Trophoblast cell (in vitro differentiated cells and primary cell): Measurements from ENCODE around the gene CTU2.

Experiments used
- DNase-seq, 2 donors: peaks; one replicate each; pipeline ENCODE4 v3.0.0-alpha.2; 2016
- H2AFZ ChIP-seq: 2 replicates; pipeline ENCODE4 v1.6.1; 2013; ENCODE audit warnings: low read length, moderate library complexity, mild to moderate bottlenecking; ENCODE audit not compliant: insufficient read depth, poor library complexity
- H2AK5ac ChIP-seq: 2 replicates; pipeline ENCODE4 v1.6.1; 2013; ENCODE audit warnings: mild to moderate bottlenecking, low read length
- H2BK120ac ChIP-seq: 2 replicates; pipeline ENCODE4 v1.6.1; 2013; ENCODE audit warnings: low read length, mild to moderate bottlenecking, moderate library complexity; ENCODE audit not compliant: insufficient read depth, poor library complexity
- H2BK12ac ChIP-seq: 2 replicates; pipeline ENCODE4 v1.6.1; 2013; ENCODE audit warnings: mild to moderate bottlenecking, low read length, moderate library complexity
- H2BK5ac ChIP-seq: 2 replicates; pipeline ENCODE4 v1.6.1; 2013; ENCODE audit warnings: low read length, low read depth, moderate library complexity, mild to moderate bottlenecking; ENCODE audit not compliant: poor library complexity
- H3K14ac ChIP-seq: 2 replicates; pipeline ENCODE4 v1.6.1; 2013; ENCODE audit warnings: mild to moderate bottlenecking, low read length
- H3K18ac ChIP-seq: 2 replicates; pipeline ENCODE4 v1.6.1; 2013; ENCODE audit warnings: mild to moderate bottlenecking, low read length
- H3K23ac ChIP-seq: 2 replicates; pipeline ENCODE4 v1.6.1; 2013; ENCODE audit warnings: low read length
- H3K27ac ChIP-seq: 2 replicates; pipeline ENCODE4 v1.5.1; 2013; ENCODE audit warnings: low read depth, mild to moderate bottlenecking, inconsistent platforms, low read length, moderate library complexity
- H3K27me3 ChIP-seq: 2 replicates; pipeline ENCODE4 v1.6.1; 2013; ENCODE audit warnings: inconsistent platforms, mild to moderate bottlenecking, low read length, moderate library complexity; ENCODE audit not compliant: insufficient read depth
- H3K36me3 ChIP-seq, 2 experiments: 1 replicate in 1 of 2; 2 replicates in 1 of 2; pipeline ENCODE4 v1.6.1; 2013; ENCODE audit warnings: low read length in 2 of 2, mild to moderate bottlenecking in 2 of 2, moderate library complexity in 1 of 2; ENCODE audit not compliant: insufficient read depth in 2 of 2, control insufficient read depth in 1 of 2
- H3K4ac ChIP-seq: 2 replicates; pipeline ENCODE4 v1.6.1; 2013; ENCODE audit warnings: low read depth, mild to moderate bottlenecking, low read length, moderate library complexity
- H3K4me1 ChIP-seq, 2 experiments: 1 replicate in 1 of 2; 2 replicates in 1 of 2; pipeline ENCODE4 v1.6.1; 2013; ENCODE audit warnings: low read length in 2 of 2, mild to moderate bottlenecking in 2 of 2, moderate library complexity in 1 of 2; ENCODE audit not compliant: insufficient read depth in 2 of 2, control insufficient read depth in 1 of 2
- H3K4me2 ChIP-seq: 2 replicates; pipeline ENCODE4 v1.6.1; 2013; ENCODE audit warnings: inconsistent platforms, mild to moderate bottlenecking, low read length, moderate library complexity
- H3K4me3 ChIP-seq: 2 replicates; pipeline ENCODE4 v1.5.1; 2013; ENCODE audit warnings: mild to moderate bottlenecking, low read depth, low read length, inconsistent platforms
- H3K79me1 ChIP-seq: one replicate; pipeline ENCODE4 v1.6.1; 2013; ENCODE audit warnings: low read length
- H3K79me2 ChIP-seq: 2 replicates; pipeline ENCODE4 v1.6.1; 2013; ENCODE audit warnings: low read length, mild to moderate bottlenecking; ENCODE audit not compliant: control insufficient read depth, insufficient read depth, poor library complexity
- H3K9ac ChIP-seq: 2 replicates; pipeline ENCODE4 v1.6.1; 2013; ENCODE audit warnings: mild to moderate bottlenecking, low read length
- H3K9me3 ChIP-seq: 2 replicates; pipeline ENCODE4 v1.6.1; 2013; ENCODE audit warnings: low read depth, mild to moderate bottlenecking, control low read depth, inconsistent platforms, low read length; ENCODE audit not compliant: insufficient read depth
- H4K12ac ChIP-seq: 2 replicates; pipeline ENCODE4 v1.6.1; 2013; ENCODE audit warnings: low read depth, mild to moderate bottlenecking, low read length, moderate library complexity
- H4K8ac ChIP-seq: 2 replicates; pipeline ENCODE4 v1.6.1; 2013; ENCODE audit warnings: low read depth, mild to moderate bottlenecking, low read length, moderate library complexity
- H4K91ac ChIP-seq: one replicate; pipeline ENCODE4 v1.6.1; 2013; ENCODE audit warnings: low read depth, mild to moderate bottlenecking, low read length, moderate library complexity
- WGBS: extraction: QIAGEN DNeasy Blood & Tissue Kit; methylation state at CpG from one replicate; pipeline ENCODE4 v1.1.7; 2013; ENCODE audit warnings: missing lambda C conversion rate; ENCODE audit not compliant: insufficient read length, insufficient coverage; ENCODE audit errors: extremely low coverage; 5-methylcytosine and 5-hydroxymethylcytosine counted together

Gene CTU2

GRCh38 chr16:88759245-88759975, 53.1 kb downstream of the CTU2 start:
- Histone ChIP-seq H3K9ac (no peak overlapping the region), H4K8ac (no peak overlapping the region), H3K14ac (no peak overlapping the region), H2AFZ (no peak overlapping the region), H3K4me2 (no peak overlapping the region), H2BK120ac (no peak overlapping the region), H3K36me3 (peaks cover 7% of the 10 kb centered on the region in 2 experiments), H2BK5ac (no peak overlapping the region), H4K12ac (no peak overlapping the region), H3K9me3 (peaks cover 6% of the 10 kb centered on the region), H3K27ac (no peak overlapping the region), H3K27me3 (no peaks in the 10 kb centered on the region), H3K18ac (no peak overlapping the region), H3K4me1 (peaks cover 30 to 46% of the 10 kb centered on the region in 2 experiments), H3K23ac (no peak overlapping the region), H3K4me3 (no peak overlapping the region), H2BK12ac (no peak overlapping the region), H2AK5ac (no peak overlapping the region), H3K4ac (no peak overlapping the region), H3K79me1 (peaks cover 17% of the 10 kb centered on the region), H3K79me2 (peaks cover 13% of the 10 kb centered on the region), H4K91ac (peak overlapping the region; percentile 10)
- WGBS: no CpG with 5 or more reads among the region's 26 CpGs
- no peak for DNase-seq

DNA sequence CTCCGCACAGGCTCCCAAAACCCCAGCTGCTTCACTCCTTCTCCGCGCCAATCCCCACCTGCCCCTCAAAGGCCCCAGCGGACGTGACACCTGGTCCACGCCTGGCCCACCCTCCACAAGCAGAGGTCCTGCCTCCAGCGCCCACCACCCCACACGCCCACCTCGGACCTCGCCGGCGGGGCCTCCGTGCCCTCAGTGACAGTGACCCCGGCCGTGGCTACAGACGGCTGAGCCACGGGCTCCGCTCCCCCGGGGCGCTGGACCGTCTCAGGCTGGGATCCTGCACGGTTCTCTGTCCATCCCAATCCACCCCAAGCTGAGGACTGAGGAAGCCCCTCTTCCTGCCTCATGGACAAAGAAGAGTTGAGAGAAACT, 53.7 kb downstream of the CTU2 start:
- Histone ChIP-seq H3K79me2 (peaks cover 12% of the 10 kb centered on the region), H2BK12ac (no peak overlapping the region), H4K91ac (peak overlapping the region; percentile 10), H3K23ac (no peak overlapping the region), H4K8ac (no peak overlapping the region), H3K18ac (no peak overlapping the region), H3K9ac (no peak overlapping the region), H2BK120ac (no peak overlapping the region), H3K14ac (no peak overlapping the region), H3K4me2 (no peak overlapping the region), H3K36me3 (peaks cover 7% of the 10 kb centered on the region in 2 experiments), H3K4me1 (peaks cover 34 to 50% of the 10 kb centered on the region in 2 experiments), H3K27ac (no peak overlapping the region), H3K27me3 (no peaks in the 10 kb centered on the region), H3K4me3 (no peak overlapping the region), H3K4ac (no peak overlapping the region), H2BK5ac (no peak overlapping the region), H3K9me3 (peaks cover 6% of the 10 kb centered on the region), H2AK5ac (no peak overlapping the region), H2AFZ (no peak overlapping the region), H3K79me1 (peaks cover 19% of the 10 kb centered on the region), H4K12ac (no peak overlapping the region)
- WGBS: no CpG with 5 or more reads among the region's 22 CpGs
- DNase-seq: no peak

- Histone ChIP-seq H2BK5ac (no peak overlapping the region), H3K79me1 (peaks cover 19% of the 10 kb centered on the region), H3K23ac (no peak overlapping the region), H3K4me3 (no peak overlapping the region), H4K91ac (no peak overlapping the region), H3K4me1 (peaks cover 39 to 54% of the 10 kb centered on the region in 2 experiments), H2BK12ac (no peak overlapping the region), H3K4ac (peak overlapping the region; percentile 14), H2BK120ac (no peak overlapping the region), H4K8ac (no peak overlapping the region), H3K79me2 (peaks cover 12% of the 10 kb centered on the region), H3K9ac (no peak overlapping the region), H2AFZ (no peak overlapping the region), H3K4me2 (no peak overlapping the region), H3K14ac (no peak overlapping the region), H3K27ac (no peak overlapping the region), H4K12ac (no peak overlapping the region), H3K36me3 (peaks cover 7% of the 10 kb centered on the region in 2 experiments), H3K27me3 (no peaks in the 10 kb centered on the region), H2AK5ac (peak overlapping the region; percentile 24), H3K18ac (no peak overlapping the region), H3K9me3 (peaks cover 6% of the 10 kb centered on the region)
- peak in 1 of 2 donors; percentile 49 for DNase-seq
- no CpG with 5 or more reads among the region's 24 CpGs for WGBS
Measured at GRCh38 chr16:88760424-88761142, 54.3 kb downstream of the CTU2 start.

DNA sequence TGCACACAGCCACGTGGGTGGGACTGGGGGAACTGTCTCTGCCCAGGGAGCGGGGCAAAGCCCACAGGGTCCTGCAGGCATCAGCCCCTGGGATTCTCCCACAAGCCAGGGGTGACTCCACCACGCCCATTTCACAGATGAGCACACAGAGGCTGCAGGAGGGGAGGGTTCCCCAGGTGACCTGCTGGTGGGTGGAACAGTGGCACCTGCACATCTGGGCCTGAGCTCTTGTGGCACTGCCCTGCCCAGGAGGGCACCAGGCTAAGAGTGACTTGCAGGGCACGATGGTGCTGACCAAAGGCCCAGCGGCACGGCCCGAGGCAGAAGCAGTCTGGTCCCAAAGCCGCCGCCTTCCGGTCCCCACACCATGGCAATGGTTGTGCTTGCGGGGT, 54.8 kb downstream of the CTU2 start:
- Histone ChIP-seq H3K18ac (peak overlapping the region; percentile 38), H4K91ac (no peak overlapping the region), H3K4me2 (no peak overlapping the region), H4K8ac (no peak overlapping the region), H3K4me3 (no peak overlapping the region), H2BK12ac (no peak overlapping the region), H3K23ac (no peak overlapping the region), H4K12ac (no peak overlapping the region), H2BK120ac (no peak overlapping the region), H3K4me1 (peaks cover 44 to 53% of the 10 kb centered on the region in 2 experiments), H3K79me1 (peaks cover 19% of the 10 kb centered on the region), H3K14ac (no peak overlapping the region), H2AK5ac (no peak overlapping the region), H2BK5ac (no peak overlapping the region), H3K4ac (no peak overlapping the region), H3K27me3 (no peaks in the 10 kb centered on the region), H3K9me3 (peaks cover 6% of the 10 kb centered on the region), H3K79me2 (peaks cover 12% of the 10 kb centered on the region), H3K27ac (no peak overlapping the region), H3K9ac (no peak overlapping the region), H2AFZ (no peak overlapping the region), H3K36me3 (peaks cover 7% of the 10 kb centered on the region in 2 experiments)
- DNase-seq: peak in 1 of 2 donors; percentile 45
- WGBS: no CpG with 5 or more reads among the region's 11 CpGs
